Measurements from ENCODE around the gene ZBTB21. TPM values are rescaled to one million over a fixed set of nuclear protein-coding genes. Genes with fewer than 3 reads are reported as not detected.

Gene ZBTB21
- total and polyA plus RNA-seq, 8 donors: 2.9 to 9.5 (median 6.8) TPM

- TF ChIP-seq, protein P1, sequence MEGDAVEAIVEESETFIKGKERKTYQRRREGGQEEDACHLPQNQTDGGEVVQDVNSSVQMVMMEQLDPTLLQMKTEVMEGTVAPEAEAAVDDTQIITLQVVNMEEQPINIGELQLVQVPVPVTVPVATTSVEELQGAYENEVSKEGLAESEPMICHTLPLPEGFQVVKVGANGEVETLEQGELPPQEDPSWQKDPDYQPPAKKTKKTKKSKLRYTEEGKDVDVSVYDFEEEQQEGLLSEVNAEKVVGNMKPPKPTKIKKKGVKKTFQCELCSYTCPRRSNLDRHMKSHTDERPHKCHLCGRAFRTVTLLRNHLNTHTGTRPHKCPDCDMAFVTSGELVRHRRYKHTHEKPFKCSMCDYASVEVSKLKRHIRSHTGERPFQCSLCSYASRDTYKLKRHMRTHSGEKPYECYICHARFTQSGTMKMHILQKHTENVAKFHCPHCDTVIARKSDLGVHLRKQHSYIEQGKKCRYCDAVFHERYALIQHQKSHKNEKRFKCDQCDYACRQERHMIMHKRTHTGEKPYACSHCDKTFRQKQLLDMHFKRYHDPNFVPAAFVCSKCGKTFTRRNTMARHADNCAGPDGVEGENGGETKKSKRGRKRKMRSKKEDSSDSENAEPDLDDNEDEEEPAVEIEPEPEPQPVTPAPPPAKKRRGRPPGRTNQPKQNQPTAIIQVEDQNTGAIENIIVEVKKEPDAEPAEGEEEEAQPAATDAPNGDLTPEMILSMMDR (IDR thresholded peaks at IDR 0.05): no peak
- intact Hi-C loops (cut with DNase I): no loop called here
- 99 to 100% methylated on average over 1 of the region's 1 CpG for WGBS, 2 donors
- Histone ChIP-seq H3K36me3 (no peaks in the 10 kb centered on the region), H3K27me3 (no peaks in the 10 kb centered on the region), H3K27ac (no peak overlapping the region), H3K9me3 (no peaks in the 10 kb centered on the region), H3K4me1 (no peaks in the 10 kb centered on the region), H3K4me3 (no peak overlapping the region)
- FAIRE-seq (no peak), DNase-seq (no peak), ATAC-seq (no peak)
Measured at GRCh38 chr21:41983229-41983628, 26.9 kb downstream of the ZBTB21 start.

DNA sequence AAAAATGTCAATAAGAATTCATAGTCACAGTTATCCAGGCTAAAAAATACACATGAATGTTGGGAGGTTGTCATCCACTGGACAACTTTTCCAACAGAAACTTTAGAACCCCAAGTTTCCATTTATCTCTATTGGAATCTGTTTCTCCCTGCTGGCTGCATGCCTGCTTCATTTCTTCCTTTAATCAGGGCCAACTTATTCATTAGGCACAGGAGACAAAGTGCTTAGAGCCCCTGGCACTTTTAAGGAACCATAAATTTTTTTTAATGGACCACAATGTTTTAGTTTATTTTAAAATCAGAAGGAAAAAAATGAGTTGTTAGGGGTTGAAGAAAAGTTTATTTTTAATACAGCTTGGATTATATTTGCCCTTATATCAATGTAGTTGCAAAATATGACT lies 29.6 kb downstream of the ZBTB21 start:
- H3K36me3 ChIP-seq: no peaks in the 10 kb centered on the region
- no peaks in the 10 kb centered on the region for H3K27me3 ChIP-seq
- DNase-seq: no peak
- H3K27ac ChIP-seq: no peak overlapping the region
- no peak for FAIRE-seq
- H3K9me3 ChIP-seq: no peaks in the 10 kb centered on the region
- no peaks in the 10 kb centered on the region for H3K4me1 ChIP-seq
- no peak overlapping the region for H3K4me3 ChIP-seq
- no peak for ATAC-seq
- intact Hi-C loops (cut with DNase I): no loop called here
- TF ChIP-seq, protein P1 (IDR thresholded peaks at IDR 0.05): no peak

DNA sequence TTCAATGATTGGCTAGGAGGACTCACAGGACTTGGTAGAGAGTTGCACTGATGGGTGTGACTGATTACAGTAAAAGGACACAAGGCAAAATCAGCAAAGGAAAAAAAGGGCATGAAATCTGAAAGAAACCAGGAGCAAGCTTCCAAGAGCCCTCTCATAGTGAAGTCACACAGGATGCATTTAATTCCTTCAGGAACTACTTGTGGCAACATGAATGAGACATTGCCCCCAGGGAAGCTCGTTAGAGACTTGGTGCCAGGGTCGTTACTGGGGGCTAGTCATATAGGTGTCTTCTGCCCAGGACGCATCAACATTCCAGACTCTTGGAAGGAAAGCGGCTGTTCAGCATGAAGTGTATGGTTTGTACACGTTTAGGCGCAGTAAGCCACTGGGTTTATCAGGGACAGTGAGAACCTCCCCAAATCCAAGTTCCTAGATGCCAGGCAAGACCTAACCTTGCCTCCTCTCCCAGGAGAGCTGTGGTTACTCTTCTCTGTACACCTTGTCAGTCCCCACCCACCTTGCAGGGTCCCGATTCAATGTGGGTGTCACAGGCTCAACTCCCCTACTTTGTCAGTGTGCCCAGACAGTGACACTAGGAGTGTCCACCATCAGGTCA lies 30.3 kb downstream of the ZBTB21 start:
- H3K27me3 ChIP-seq: no peaks in the 10 kb centered on the region
- ATAC-seq (no peak), FAIRE-seq (no peak), DNase-seq (peak in 1 of 6 donors; percentile 3)
- H3K9me3 ChIP-seq: no peaks in the 10 kb centered on the region
- 81 to 82% methylated on average over 7 of the region's 7 CpGs for WGBS, 2 donors
- no peaks in the 10 kb centered on the region for H3K36me3 ChIP-seq
- no peak overlapping the region for H3K4me3 ChIP-seq
- H3K27ac ChIP-seq: no peak overlapping the region
- intact Hi-C loops (cut with DNase I): no loop called here
- no peaks in the 10 kb centered on the region for H3K4me1 ChIP-seq
- TF ChIP-seq, protein P1 (IDR thresholded peaks at IDR 0.05): no peak

- no peak for DNase-seq
- no peak for ATAC-seq
- WGBS, 2 donors: 64 to 79% methylated on average over 4 of the region's 4 CpGs
- no peak for FAIRE-seq
- H3K4me1 ChIP-seq: no peaks in the 10 kb centered on the region
- H3K4me3 ChIP-seq: no peak overlapping the region
- TF ChIP-seq, protein P1 (IDR thresholded peaks at IDR 0.05): no peak
- intact Hi-C loops (cut with DNase I): no loop called here
- H3K27me3 ChIP-seq: no peaks in the 10 kb centered on the region
- no peaks in the 10 kb centered on the region for H3K9me3 ChIP-seq
- no peak overlapping the region for H3K27ac ChIP-seq
- H3K36me3 ChIP-seq: no peaks in the 10 kb centered on the region
Measured at GRCh38 chr21:41979335-41979734, 30.8 kb downstream of the ZBTB21 start.

DNA sequence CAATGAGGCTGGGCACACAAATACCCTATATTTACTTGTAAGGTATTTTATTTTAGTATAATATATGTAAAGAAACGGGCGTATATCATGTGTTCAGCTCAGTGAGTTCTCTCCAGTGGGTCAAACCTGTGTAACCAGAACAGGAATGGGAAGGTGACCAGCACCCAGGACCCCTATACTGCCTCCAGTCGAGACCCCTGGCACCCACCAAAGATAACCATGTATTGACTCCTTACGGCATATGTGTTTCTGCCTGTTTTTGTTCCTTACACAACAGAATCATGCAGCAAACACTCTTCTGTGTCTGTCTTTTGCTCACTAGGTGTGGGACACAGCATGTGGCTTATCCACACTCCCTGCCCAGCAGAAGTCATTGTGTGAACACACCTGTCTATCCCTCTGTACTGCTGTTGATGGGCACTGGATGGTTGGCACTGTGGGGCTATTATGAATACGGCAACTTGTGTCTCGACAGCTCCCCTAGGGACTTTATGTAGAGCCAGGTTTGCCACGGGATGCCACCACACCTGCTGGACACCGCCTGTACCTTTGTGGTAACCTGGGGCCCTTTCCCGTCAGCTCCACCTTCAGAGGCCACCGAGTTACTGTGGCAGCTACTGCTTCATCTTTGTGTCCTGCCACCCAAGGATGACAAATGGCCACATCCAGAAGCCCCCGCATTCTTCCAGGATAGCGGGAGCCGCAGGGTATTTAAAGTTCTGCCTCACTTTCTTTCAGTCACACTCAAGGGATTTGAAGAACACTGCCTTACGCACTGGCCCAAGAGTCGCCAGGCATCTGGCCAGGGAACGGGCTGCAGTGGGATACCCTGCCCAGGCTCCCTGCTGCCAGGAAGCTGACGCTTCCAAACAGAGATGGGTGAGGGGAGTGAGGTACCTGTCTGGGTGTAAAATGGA lies 32.9 kb downstream of the ZBTB21 start:
- Histone ChIP-seq H3K9me3 (no peaks in the 10 kb centered on the region), H3K4me1 (no peaks in the 10 kb centered on the region), H3K27ac (no peak overlapping the region), H3K4me3 (no peak overlapping the region), H3K27me3 (no peaks in the 10 kb centered on the region), H3K36me3 (no peaks in the 10 kb centered on the region)
- WGBS, 2 donors: 81 to 88% methylated on average over 17 of the region's 17 CpGs
- intact Hi-C loops (cut with DNase I): no loop called here
- peak in 1 of 6 donors; percentile 4 for DNase-seq
- ATAC-seq: no peak
- FAIRE-seq: no peak
- TF ChIP-seq, protein P1 (IDR thresholded peaks at IDR 0.05): no peak
